T-helper 9 cell (primary cell): Measurements from ENCODE around the gene SIM1.

Source experiments
- DNase-seq: peaks from one replicate; pipeline ENCODE4 v3.0.0-alpha.2; 2020
- total RNA-seq, 2 donors: gene quantifications; one replicate each; lab custom pipeline; 2026; lab: John Stamatoyannopoulos, UW

Gene SIM1
- 0 to 0.07 reads per million in 2 donors for total RNA-seq

- DNase-seq: no peak
Measured at GRCh38 chr6:100464903-100465700, at the start of gene SIM1. Gene SIM1, minus strand, starts transcription at chr6:100464921. Its CDS starts 1,453 bp downstream, at chr6:100463468.

- no peak for DNase-seq
Measured at GRCh38 chr6:100512203-100512862, 47.6 kb upstream of the SIM1 start.

- DNase-seq: no peak
Measured at GRCh38 chr6:100509101-100509500, 44.4 kb upstream of the SIM1 start.

- DNase-seq: no peak
Measured at GRCh38 chr6:100506651-100507050, 41.9 kb upstream of the SIM1 start.

GRCh38 chr6:100504786-100505737, 40.3 kb upstream of the SIM1 start:
- no peak for DNase-seq

- DNase-seq: no peak
Measured at GRCh38 chr6:100503043-100503705, 38.5 kb upstream of the SIM1 start.

- DNase-seq: no peak
Measured at GRCh38 chr6:100493206-100493888, 28.6 kb upstream of the SIM1 start.

GRCh38 chr6:100491952-100492670, 27.4 kb upstream of the SIM1 start:
- no peak for DNase-seq

GRCh38 chr6:100490065-100490464, 25.3 kb upstream of the SIM1 start:
- DNase-seq: no peak

GRCh38 chr6:100488244-100488643, 23.5 kb upstream of the SIM1 start:
- DNase-seq: no peak

- no peak for DNase-seq
Measured at GRCh38 chr6:100487638-100488037, 22.9 kb upstream of the SIM1 start.

- DNase-seq: no peak
Measured at GRCh38 chr6:100485268-100485667, 20.5 kb upstream of the SIM1 start.

- DNase-seq: no peak
Measured at GRCh38 chr6:100484474-100484873, 19.8 kb upstream of the SIM1 start.

- no peak for DNase-seq
Measured at GRCh38 chr6:100482698-100483097, 18.0 kb upstream of the SIM1 start.

GRCh38 chr6:100479179-100480035, 14.7 kb upstream of the SIM1 start:
- DNase-seq: no peak

- DNase-seq: no peak
Measured at GRCh38 chr6:100475554-100476320, 11.0 kb upstream of the SIM1 start.

- DNase-seq: no peak
Measured at GRCh38 chr6:100473182-100473581, 8.5 kb upstream of the SIM1 start.

- DNase-seq: no peak
Measured at GRCh38 chr6:100472674-100473073, 8.0 kb upstream of the SIM1 start.

- no peak for DNase-seq
Measured at GRCh38 chr6:100470422-100471120, 5.8 kb upstream of the SIM1 start.
